GM12878 (cell line): ENCODE results near the gene PPWD1. TPM values are rescaled to one million over a fixed set of nuclear protein-coding genes. Genes with fewer than 3 reads are reported as not detected.

Experiments used
- ATAC-seq: fragments of 200-7000 bp; cut with Tn5 transposase; 3 replicates; pipeline ENCODE4 v1.9.1; 2020; ENCODE audit warnings: mild to moderate bottlenecking, moderate library complexity
- BruUV-seq: library from RNA; stranded (reverse); fragments of 400-500 nt; replicated peaks from 2 replicates; lab custom pipeline; 2021; lab: Mats Ljungman, UMichigan
- CTCF ChIA-PET: fragments of 300-600 bp; sonication (Branson Sonifier 250); formaldehyde crosslinking; extraction: SDS; loops from one replicate; lab custom pipeline; 2021; ENCODE audit warnings: inconsistent platforms; lab: Yijun Ruan, JAX
- POLR2A ChIA-PET: fragments of 350-600 bp; formaldehyde crosslinking; extraction: SDS; loops from one replicate; lab custom pipeline; 2021; ENCODE audit warnings: inconsistent platforms; lab: Charles Lee
- RAD21 ChIA-PET: fragments of 300-600 bp; sonication (Branson Sonifier 250); formaldehyde crosslinking; loops from one replicate; lab custom pipeline; 2023; ENCODE audit warnings: antibody characterized with exemption; ENCODE audit not compliant: unreplicated experiment; lab: Charles Lee
- SMC1A ChIA-PET: fragments of 300-600 bp; sonication (Branson Sonifier 250); formaldehyde crosslinking; loops from one replicate; lab custom pipeline; 2023; ENCODE audit not compliant: unreplicated experiment, uncharacterized antibody; lab: Charles Lee
- DNase-seq: peaks from one replicate; pipeline ENCODE4 v3.0.0-alpha.2; 2011; ENCODE audit warnings: low read depth, low spot score
- FAIRE-seq: peaks from 3 replicates; lab custom pipeline; 2011; peaks lifted over from hg19 to GRCh38; lab: Jason Lieb, UNC
- H2AFZ ChIP-seq: 2 replicates; pipeline ENCODE4 v1.6.0; 2011; ENCODE audit warnings: low read depth, low read length, control low read depth; ENCODE audit not compliant: control insufficient read depth
- H3K27ac ChIP-seq: 2 replicates; pipeline ENCODE4 v1.5.1; 2011; ENCODE audit warnings: control low read depth; ENCODE audit not compliant: control insufficient read depth, insufficient read depth
- H3K27me3 ChIP-seq, 2 experiments: replicated peaks in 1 of 2; 2 replicates each; pipeline versions ENCODE4 v1.6.0 to v1.6.1; 2011; ENCODE audit warnings: low read length in 1 of 2; ENCODE audit not compliant: control insufficient read depth in 2 of 2, insufficient read depth in 2 of 2
- H3K36me3 ChIP-seq, 2 experiments: 2 replicates each; pipeline ENCODE4 v1.5.1; 2011; ENCODE audit warnings: low read length in 1 of 2; ENCODE audit not compliant: control insufficient read depth in 2 of 2, insufficient read depth in 2 of 2
- H3K4me1 ChIP-seq: 2 replicates; pipeline ENCODE4 v1.6.1; 2011; ENCODE audit warnings: mild to moderate bottlenecking, low read length, moderate library complexity, mixed read lengths; ENCODE audit not compliant: control insufficient read depth, insufficient read depth
- H3K4me2 ChIP-seq: 2 replicates; pipeline ENCODE4 v1.6.0; 2011; ENCODE audit warnings: control low read depth; ENCODE audit not compliant: control insufficient read depth, insufficient read depth
- H3K4me3 ChIP-seq: fragments of 200-600 bp; sonication (generic); 2 replicates; pipeline ENCODE4 v1.5.1; 2016
- H3K79me2 ChIP-seq: 2 replicates; pipeline ENCODE4 v1.6.0; 2011; ENCODE audit warnings: low read length; ENCODE audit not compliant: control insufficient read depth, insufficient read depth
- H3K9ac ChIP-seq: 2 replicates; pipeline ENCODE4 v1.8.0; 2011; ENCODE audit warnings: low read length, control low read depth, mixed read lengths; ENCODE audit not compliant: control insufficient read depth, insufficient read depth
- H3K9me3 ChIP-seq: replicated peaks from 3 replicates; pipeline ENCODE4 v1.5.1; 2011; ENCODE audit warnings: mild to moderate bottlenecking, low read length; ENCODE audit not compliant: control insufficient read depth, insufficient read depth
- H4K20me1 ChIP-seq: 2 replicates; pipeline ENCODE4 v1.6.0; 2011; ENCODE audit not compliant: control insufficient read depth, insufficient read depth
- IKZF2 ChIP-seq, 2 experiments: fragments of 450-650 bp; IDR thresholded peaks; 2 replicates each; pipeline ENCODE4 v1.6.1; 2017; ENCODE audit warnings: mild to moderate bottlenecking in 2 of 2, moderate library complexity in 2 of 2
- JUNB ChIP-seq: IDR thresholded peaks from 2 replicates; pipeline ENCODE4 v1.6.1; 2016; ENCODE audit warnings: antibody characterized with exemption, mild to moderate bottlenecking
- MEF2B ChIP-seq: fragments of 450-650 bp; IDR thresholded peaks from 2 replicates; pipeline ENCODE4 v1.6.1; 2018; ENCODE audit warnings: mild to moderate bottlenecking, moderate library complexity; ENCODE audit not compliant: partially characterized antibody, poor library complexity, severe bottlenecking
- SIN3A ChIP-seq: IDR thresholded peaks from 2 replicates; pipeline ENCODE4 v1.6.1; 2012; ENCODE audit warnings: low read depth, low read length, improper control_type of control experiment
- ZNF24 ChIP-seq: fragments of 450-650 bp; IDR thresholded peaks from 2 replicates; pipeline ENCODE4 v1.6.1; 2017; ENCODE audit warnings: antibody characterized with exemption, mild to moderate bottlenecking
- ZNF622 ChIP-seq: fragments of 450-650 bp; IDR thresholded peaks from 2 replicates; pipeline ENCODE4 v1.6.1; 2017; ENCODE audit warnings: mild to moderate bottlenecking, inconsistent platforms
- WGBS: methylation state at CpG from one replicate; pipeline ENCODE4 v1.1.6; 2016; ENCODE audit warnings: low lambda C conversion rate; ENCODE audit not compliant: insufficient replicate concordance, insufficient coverage; ENCODE audit errors: missing lambda C conversion rate; 5-methylcytosine and 5-hydroxymethylcytosine counted together
- in situ Hi-C: fragments of 300-500 bp; cut with MboI; formaldehyde crosslinking; loops from 9 replicates; pipeline ENCODE4 v1.14.3; 2018; ENCODE audit warnings: mixed read lengths
- intact Hi-C: fragments of 100-400 bp; cut with micrococcal nuclease; formaldehyde crosslinking; loops from one replicate; pipeline ENCODE4 v1.14.2; 2022; ENCODE audit not compliant: unreplicated experiment
- polyA plus RNA-seq, 11 experiments: library from polyadenylated mRNA; depleted of rRNA in 4 of 11; unstranded in 6 of 11; stranded (reverse) in 5 of 11; fragments of >200 nt; fragmentation: Nextera tagmentation in 4 of 11; fragmentation: Illumina TruSeq in 1 of 11; extraction: Ambion mirVana in 4 of 11; extraction: Trizol in 1 of 11; gene quantifications; 1 replicate in 1 of 11; 2 replicates in 10 of 11; pipeline versions ENCODE4 v1.2.1 to v1.2.3, GENCODE V29; 2011 to 2016; ENCODE audit warnings: inconsistent platforms in 2 of 11, missing spikeins in 2 of 11, low read depth in 1 of 11
- total RNA-seq, 4 experiments: library from RNA; depleted of rRNA in 3 of 4; stranded (reverse); fragments of >200 nt in 3 of 4; fragmentation: Illumina TruSeq in 1 of 4; extraction: Trizol in 1 of 4; gene quantifications; 2 replicates each; pipeline versions ENCODE4 v1.2.1 to v1.2.3, GENCODE V29; 2013 to 2021
- TF ChIP-seq, protein P1 (sequence below): fragments of 450-650 bp; IDR thresholded peaks from 2 replicates; pipeline ENCODE4 v1.6.1; 2014; ENCODE audit warnings: mild to moderate bottlenecking

PPWD1 gene
- total and polyA plus RNA-seq, 10 of the 15 experiments (the other 5 are each of a cell fraction or from before 2014, with no cell fraction given), result 18.0 to 53.9 (median 43.2) TPM

DNA sequence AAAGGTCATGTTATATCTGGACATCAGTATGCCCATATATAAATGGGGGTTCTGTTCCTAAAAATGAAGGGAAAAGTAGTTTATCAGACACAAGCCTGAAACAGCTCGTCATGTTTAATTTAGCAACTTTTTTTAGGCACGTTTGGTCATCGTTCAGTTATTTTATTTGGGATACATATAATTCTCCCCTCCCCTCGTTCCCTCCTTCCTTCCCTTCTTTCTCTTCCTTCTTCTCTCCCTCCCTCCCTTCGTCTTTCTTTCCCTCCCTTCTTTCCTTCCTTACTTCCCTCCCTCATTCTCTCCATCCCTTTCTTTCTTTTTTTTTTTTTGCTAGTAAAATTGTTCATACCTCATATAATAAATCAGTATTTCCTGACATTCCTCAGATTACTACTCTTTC is 3.4 kb downstream of the PPWD1 start:
- H3K9me3 ChIP-seq, result no peaks in the 10 kb centered on the region
- H4K20me1 ChIP-seq, result no peaks in the 10 kb centered on the region
- SMC1A ChIA-PET, result interaction anchor here (1.1 to 2.1 kb wide), 2 partner anchors 10 to 756 kb away, joined by 3 to 4 read pairs; no protein-coding TSS in a partner anchor
- peaks cover 37% of the 10 kb centered on the region for H3K79me2 ChIP-seq
- FAIRE-seq (no peak), ATAC-seq (no peak), DNase-seq (no peak)
- no peak overlapping the region for H3K4me3 ChIP-seq
- BruUV-seq, result no TSS peak
- peaks cover 3% of the 10 kb centered on the region; the same call in 1 of the 2 replicates for H3K4me1 ChIP-seq
- H2AFZ ChIP-seq, result no peak overlapping the region
- CTCF ChIA-PET, result no interaction called here
- H3K27me3 ChIP-seq, result no peaks in the 10 kb centered on the region
- RAD21 ChIA-PET, result no interaction called here
- H3K9ac ChIP-seq, result no peak overlapping the region
- in situ Hi-C loops, result no loop called here
- TF ChIP-seq ZNF24, result no peak
- intact Hi-C loops, result no loop called here
- H3K36me3 ChIP-seq, result peaks cover 0 to 3% of the 10 kb centered on the region in 2 experiments; a peak in 1 of 4 replicates
- no peak overlapping the region; the same call in 1 of the 2 replicates for H3K4me2 ChIP-seq
- WGBS, result 70% methylated on average over 5 of the region's 5 CpGs
- H3K27ac ChIP-seq, result no peak overlapping the region
- POLR2A ChIA-PET, result interaction anchor here (0.7 kb wide), 1 partner anchor 109 kb away, joined by 3 read pairs; no protein-coding TSS in a partner anchor

DNA sequence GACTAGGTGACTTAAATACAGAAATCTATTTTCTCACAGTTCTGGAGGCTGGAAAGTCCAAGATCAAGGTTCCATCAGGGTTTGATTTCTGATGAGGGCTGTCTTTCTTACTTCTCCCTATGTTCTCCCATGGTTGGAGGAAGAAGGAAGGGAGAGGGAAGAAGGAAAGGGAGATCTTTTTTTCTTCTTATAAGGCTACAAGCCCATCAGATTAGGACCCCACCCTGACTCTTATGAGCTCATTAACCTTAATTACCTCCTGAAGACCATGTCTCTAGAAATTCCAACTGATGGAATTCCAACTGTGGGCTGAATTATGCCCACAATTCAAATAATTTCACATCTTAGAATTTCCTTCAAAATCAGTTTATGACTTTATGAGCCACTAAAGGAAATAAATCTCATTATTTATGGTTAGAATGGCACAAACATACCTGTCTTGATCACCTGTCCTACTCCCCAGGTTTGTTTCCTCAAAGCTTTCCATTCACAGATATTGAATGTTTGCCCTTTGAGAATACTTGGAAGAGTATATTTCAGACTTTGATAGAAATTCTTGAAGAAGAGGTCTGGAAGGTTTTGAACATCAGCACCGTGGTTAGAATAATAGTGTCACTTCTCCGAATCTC is 7.6 kb downstream of the PPWD1 start:
- intact Hi-C loops, result no loop called here

More for the DNA sequence above, 7.6 kb downstream of the PPWD1 start:
- H3K9me3 ChIP-seq, result no peaks in the 10 kb centered on the region
- ChIA-PET POLR2A (no interaction called here), RAD21 (interaction anchor here (1.4 kb wide), 1 partner anchor 8 kb away, joined by 3 read pairs; the partner anchor contains the start of genes CENPK and PPWD1), SMC1A (interaction anchor here (2.1 kb wide), 1 partner anchor 9 kb away, joined by 5 read pairs; no protein-coding TSS in a partner anchor), CTCF (interaction anchor here (1.5 kb wide), 1 partner anchor 10 kb away, joined by 3 read pairs; no protein-coding TSS in a partner anchor)
- WGBS, result 95% methylated on average over 2 of the region's 2 CpGs
- H3K36me3 ChIP-seq, result peaks cover 0 to 10% of the 10 kb centered on the region in 2 experiments; a peak in 3 of 4 replicates
- BruUV-seq, result no TSS peak
- H3K79me2 ChIP-seq, result peaks cover 3% of the 10 kb centered on the region; the same call in 1 of the 2 replicates
- H3K9ac ChIP-seq, result no peak overlapping the region
- no peak overlapping the region for H3K4me3 ChIP-seq
- DNase-seq, result no peak
- H4K20me1 ChIP-seq, result no peaks in the 10 kb centered on the region
- no peaks in the 10 kb centered on the region for H3K27me3 ChIP-seq
- H3K27ac ChIP-seq, result no peak overlapping the region
- in situ Hi-C loops, result no loop called here
- no peak for FAIRE-seq
- H2AFZ ChIP-seq, result no peak overlapping the region
- H3K4me1 ChIP-seq, result no peaks in the 10 kb centered on the region
- no peak for ATAC-seq
- no peak for TF ChIP-seq IKZF2 (IDR thresholded peaks at IDR 0.05)
- TF ChIP-seq JUNB, result no peak
- no peak for TF ChIP-seq ZNF622
- no peak for TF ChIP-seq SIN3A
- no peak for TF ChIP-seq MEF2B
- TF ChIP-seq, protein P1, sequence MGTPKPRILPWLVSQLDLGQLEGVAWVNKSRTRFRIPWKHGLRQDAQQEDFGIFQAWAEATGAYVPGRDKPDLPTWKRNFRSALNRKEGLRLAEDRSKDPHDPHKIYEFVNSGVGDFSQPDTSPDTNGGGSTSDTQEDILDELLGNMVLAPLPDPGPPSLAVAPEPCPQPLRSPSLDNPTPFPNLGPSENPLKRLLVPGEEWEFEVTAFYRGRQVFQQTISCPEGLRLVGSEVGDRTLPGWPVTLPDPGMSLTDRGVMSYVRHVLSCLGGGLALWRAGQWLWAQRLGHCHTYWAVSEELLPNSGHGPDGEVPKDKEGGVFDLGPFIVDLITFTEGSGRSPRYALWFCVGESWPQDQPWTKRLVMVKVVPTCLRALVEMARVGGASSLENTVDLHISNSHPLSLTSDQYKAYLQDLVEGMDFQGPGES, result no peak
- H3K4me2 ChIP-seq, result no peak overlapping the region
